SW 1271 (cell line): ENCODE data around the gene TRMU.
A peak's percentile ranks its signal among the peaks of the same experiment; 100 is the strongest.

Experiments used
- DNase-seq, 2 experiments: peaks; one replicate each; lab custom pipeline; 2025; lab: John Stamatoyannopoulos, UW

Gene TRMU

GRCh38 chr22:46335201-46336118, at the start of gene TRMU:
Gene TRMU (plus strand): TSS chr22:46335714. CDS start chr22:46335765, 51 bp downstream.
- DNase-seq, result peak; percentile 52 to 59

GRCh38 chr22:46286006-46286405, 49.5 kb upstream of the TRMU start:
- DNase-seq, result no peak

GRCh38 chr22:46286941-46287872, 48.3 kb upstream of the TRMU start:
- DNase-seq, result no peak

- no peak for DNase-seq
Measured at GRCh38 chr22:46287873-46288751, 47.4 kb upstream of the TRMU start.

GRCh38 chr22:46288846-46289243, 46.7 kb upstream of the TRMU start:
- DNase-seq, result no peak

GRCh38 chr22:46289244-46289891, 46.1 kb upstream of the TRMU start:
- no peak for DNase-seq

GRCh38 chr22:46290121-46290842, 45.2 kb upstream of the TRMU start:
- no peak for DNase-seq

- no peak for DNase-seq
Measured at GRCh38 chr22:46290843-46291785, 44.4 kb upstream of the TRMU start.

GRCh38 chr22:46292173-46292572, 43.3 kb upstream of the TRMU start:
- no peak for DNase-seq

GRCh38 chr22:46292732-46293131, 42.8 kb upstream of the TRMU start:
- no peak for DNase-seq

- no peak for DNase-seq
Measured at GRCh38 chr22:46293577-46294260, 41.8 kb upstream of the TRMU start.

GRCh38 chr22:46294784-46295183, 40.7 kb upstream of the TRMU start:
- no peak for DNase-seq

- no peak for DNase-seq
Measured at GRCh38 chr22:46295277-46295971, 40.1 kb upstream of the TRMU start.

GRCh38 chr22:46296257-46297150, 39.0 kb upstream of the TRMU start, which contains the start of gene GTSE1:
Gene GTSE1 (plus strand): TSS chr22:46296870. CDS start chr22:46297401, 531 bp downstream.
- peak; percentile 83 to 92 for DNase-seq

GRCh38 chr22:46297151-46297812, 38.2 kb upstream of the TRMU start:
- DNase-seq, result peak in 1 of 2 experiments; percentile 23

- no peak for DNase-seq
Measured at GRCh38 chr22:46299101-46299500, 36.4 kb upstream of the TRMU start.
